HG02623 (cell line): ENCODE measurements around the gene XBP1.
A peak's percentile ranks its signal among the peaks of the same experiment; 100 is the strongest.
"Not testable (repeated sequence)": the region's sequence is repeated elsewhere in the genome, so short reads cannot be mapped to it uniquely, and the experiment has no call there.

Source experiments
- ATAC-seq: cut with Tn5 transposase; IDR thresholded peaks from one replicate; pipeline ENCODE4 v1.9.1; 2021; ENCODE audit warnings: moderate library complexity; ENCODE audit not compliant: unreplicated experiment

XBP1 gene

GRCh38 chr22:28800308-28801041 is at the start of gene XBP1:
TSS of gene XBP1 (minus strand) at chr22:28800569.
- peak; percentile 77 for ATAC-seq

- ATAC-seq = no peak
These were observed 46.6 kb upstream of the XBP1 start for GRCh38 chr22:28846994-28847393.

GRCh38 chr22:28844277-28844676 is 43.9 kb upstream of the XBP1 start:
- ATAC-seq = not testable (repeated sequence)

- ATAC-seq = no peak
These were observed 43.3 kb upstream of the XBP1 start for GRCh38 chr22:28843633-28844032.

GRCh38 chr22:28841111-28841510 is 40.7 kb upstream of the XBP1 start:
- no peak for ATAC-seq

GRCh38 chr22:28838971-28839370 is 38.6 kb upstream of the XBP1 start:
- no peak for ATAC-seq

GRCh38 chr22:28837640-28838039 is 37.3 kb upstream of the XBP1 start:
- no peak for ATAC-seq

GRCh38 chr22:28835630-28836189 is 35.3 kb upstream of the XBP1 start:
- no peak for ATAC-seq

GRCh38 chr22:28833276-28833923 is 33.0 kb upstream of the XBP1 start:
- no peak for ATAC-seq

GRCh38 chr22:28832731-28833130 is 32.4 kb upstream of the XBP1 start:
- ATAC-seq = no peak

GRCh38 chr22:28831140-28832072 is 31.0 kb upstream of the XBP1 start:
- ATAC-seq = no peak

GRCh38 chr22:28830441-28830840 is 30.1 kb upstream of the XBP1 start:
- ATAC-seq = no peak

- ATAC-seq = no peak
These were observed 29.2 kb upstream of the XBP1 start for GRCh38 chr22:28829358-28830181.

GRCh38 chr22:28826921-28827320 is 26.6 kb upstream of the XBP1 start:
- no peak for ATAC-seq

GRCh38 chr22:28826430-28826829 is 26.1 kb upstream of the XBP1 start:
- ATAC-seq = not testable (repeated sequence)

- not testable (repeated sequence) for ATAC-seq
These were observed 24.1 kb upstream of the XBP1 start for GRCh38 chr22:28824455-28824854.

- no peak for ATAC-seq
These were observed 22.7 kb upstream of the XBP1 start for GRCh38 chr22:28822930-28823551.

- ATAC-seq = no peak
These were observed 21.1 kb upstream of the XBP1 start for GRCh38 chr22:28821452-28821851.

GRCh38 chr22:28820885-28821284 is 20.5 kb upstream of the XBP1 start:
- ATAC-seq = no peak
